Measurements from ENCODE around the gene GALNT6. TPM values are rescaled to one million over a fixed set of nuclear protein-coding genes. Genes with fewer than 3 reads are reported as not detected.
A peak's percentile ranks its signal among the peaks of the same experiment; 100 is the strongest.

The GALNT6 gene
- total and polyA plus RNA-seq, 3 donors from 2014 or later, result 1.7 to 2.8 (median 2.8) TPM

DNA sequence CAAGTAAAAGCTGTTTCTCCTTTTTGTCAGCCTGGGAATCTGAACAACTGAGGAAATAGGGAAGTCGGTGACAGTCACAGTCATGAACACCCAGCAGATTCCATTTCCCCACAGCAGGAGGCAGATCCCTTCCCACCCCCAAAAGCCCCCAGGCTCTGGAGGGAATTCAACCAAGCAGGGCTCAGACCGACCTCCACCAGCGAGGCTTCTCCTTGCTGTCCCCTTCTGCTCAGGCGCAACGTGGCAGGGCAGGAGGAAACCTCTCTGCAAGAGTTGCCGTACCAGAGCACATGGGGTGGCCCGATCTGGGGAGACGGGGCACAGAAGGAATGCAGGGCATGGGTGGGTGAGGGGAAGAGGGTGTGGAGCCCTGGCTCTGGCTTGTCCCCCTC is 319 bp downstream of the GALNT6 start:
- no peak for DNase-seq
- Histone ChIP-seq H3K36me3 (ENCODE audit: low read depth, missing control alignments) (no peaks in the 10 kb centered on the region), H3K9me3 (no peaks in the 10 kb centered on the region), H3K4me1 (no peaks in the 10 kb centered on the region), H3K4me3 (peak overlapping the region in 1 of 2 donors; percentile 60), H3K27ac (no peak overlapping the region), H3K27me3 (no peaks in the 10 kb centered on the region)
- WGBS, 2 donors, result 4 to 23% methylated on average over 4 to 8 of the region's 8 CpGs
- no peak for TF ChIP-seq POLR2A (IDR thresholded peaks at IDR 0.05)
- no peak for TF ChIP-seq CTCF (IDR thresholded peaks at IDR 0.05)
- intact Hi-C loops (cut with DNase I; ENCODE audit: low total_unique reads), result no loop called here

DNA sequence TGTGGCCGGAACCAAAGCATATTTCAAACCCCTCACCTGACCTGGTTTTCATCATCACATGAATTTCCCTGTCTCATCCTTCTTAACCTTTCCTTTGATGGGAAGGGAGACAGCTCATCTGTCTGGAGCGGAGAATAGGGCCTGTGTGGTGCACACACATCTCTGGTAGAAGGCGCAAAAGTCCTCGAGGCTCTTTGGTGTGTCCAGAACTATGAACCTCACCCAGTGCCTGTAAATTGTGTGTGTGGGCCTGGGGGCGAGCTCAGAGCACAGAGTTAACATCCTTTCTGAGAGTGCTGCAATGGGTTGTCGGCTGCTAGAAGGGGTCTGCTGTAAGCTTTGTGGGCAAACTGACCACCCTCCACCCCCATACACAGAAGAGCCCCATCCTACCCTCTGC is 749 bp downstream of the GALNT6 start:
- Histone ChIP-seq H3K4me3 (no peak overlapping the region), H3K27ac (no peak overlapping the region), H3K36me3 (ENCODE audit: low read depth, missing control alignments) (no peaks in the 10 kb centered on the region), H3K27me3 (no peaks in the 10 kb centered on the region), H3K9me3 (no peaks in the 10 kb centered on the region), H3K4me1 (no peaks in the 10 kb centered on the region)
- no peak for DNase-seq
- 76 to 82% methylated on average over 4 to 6 of the region's 6 CpGs for WGBS, 2 donors
- intact Hi-C loops (cut with DNase I; ENCODE audit: low total_unique reads), result no loop called here
- TF ChIP-seq POLR2A (IDR thresholded peaks at IDR 0.05) (no peak), CTCF (IDR thresholded peaks at IDR 0.05) (no peak)

DNA sequence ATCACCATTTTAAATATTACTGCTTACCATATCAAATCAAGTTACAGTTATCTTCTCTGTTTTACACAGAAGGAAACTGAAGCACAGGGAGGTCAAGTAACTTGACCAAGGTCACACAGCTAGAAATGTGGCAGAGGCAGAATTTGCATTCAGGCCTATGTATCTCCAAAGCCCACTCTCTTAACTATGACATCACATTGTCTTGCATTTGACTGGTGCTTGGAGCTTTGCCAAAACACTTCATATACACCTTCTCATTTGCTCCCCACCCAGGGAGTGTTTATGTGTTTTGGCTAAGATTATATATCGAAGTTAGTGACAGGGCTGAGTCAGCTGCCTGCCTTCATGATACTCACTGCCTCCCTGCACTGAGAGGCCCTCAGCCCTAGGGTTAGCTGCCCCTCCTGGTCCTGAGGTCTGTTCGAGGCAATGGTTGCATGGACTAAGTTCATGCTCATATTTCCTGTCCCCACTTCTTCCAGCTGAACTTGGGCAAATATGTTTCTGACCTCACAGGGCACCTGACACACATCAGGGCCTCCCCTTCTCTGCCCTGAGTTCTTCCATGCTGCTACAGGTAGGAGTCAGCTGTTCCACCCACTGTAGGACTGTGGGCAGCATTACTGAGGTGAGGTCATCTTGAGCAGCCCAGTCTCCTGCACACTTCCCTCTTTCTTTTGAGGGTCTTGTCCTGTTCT is 1.8 kb downstream of the GALNT6 start:
- no peak overlapping the region for H3K27ac ChIP-seq
- no peaks in the 10 kb centered on the region for H3K4me1 ChIP-seq

DNA sequence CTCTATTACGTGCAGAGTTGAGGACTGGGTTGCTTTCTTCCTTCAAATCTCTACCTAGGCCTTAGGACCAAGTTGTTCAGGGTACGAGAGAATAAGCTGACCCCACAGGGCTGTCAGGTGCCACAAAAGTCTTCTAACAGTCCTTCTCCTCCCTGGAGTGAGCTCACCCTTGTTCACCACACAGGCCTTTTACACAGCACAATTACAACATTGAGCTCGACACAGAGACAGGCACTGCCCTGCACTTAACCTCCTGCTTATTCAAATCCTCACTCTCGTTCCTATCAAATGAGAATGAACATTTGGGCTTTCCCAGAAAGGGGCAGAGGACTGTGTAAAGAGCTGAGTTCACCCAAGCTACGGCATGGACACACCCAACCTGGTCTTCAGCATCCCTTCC is 2.4 kb downstream of the GALNT6 start:
- intact Hi-C loops (cut with DNase I; ENCODE audit: low total_unique reads), result no loop called here
- no peak for TF ChIP-seq CTCF (IDR thresholded peaks at IDR 0.05)

More for the DNA sequence above, 1.8 kb downstream of the GALNT6 start:
- TF ChIP-seq CTCF (IDR thresholded peaks at IDR 0.05) (no peak), POLR2A (IDR thresholded peaks at IDR 0.05) (no peak)
- Histone ChIP-seq H3K9me3 (no peaks in the 10 kb centered on the region), H3K36me3 (ENCODE audit: low read depth, missing control alignments) (no peaks in the 10 kb centered on the region), H3K4me3 (no peak overlapping the region), H3K27me3 (no peaks in the 10 kb centered on the region)
- 81 to 88% methylated on average over 2 of the region's 2 CpGs for WGBS, 2 donors
- DNase-seq, result no peak
- intact Hi-C loops (cut with DNase I; ENCODE audit: low total_unique reads), result no loop called here

More for the DNA sequence above, 2.4 kb downstream of the GALNT6 start:
- Histone ChIP-seq H3K4me1 (no peaks in the 10 kb centered on the region), H3K27ac (no peak overlapping the region), H3K4me3 (no peak overlapping the region), H3K9me3 (no peaks in the 10 kb centered on the region), H3K27me3 (no peaks in the 10 kb centered on the region), H3K36me3 (ENCODE audit: low read depth, missing control alignments) (no peaks in the 10 kb centered on the region)
- 86 to 94% methylated on average over 5 of the region's 5 CpGs for WGBS, 2 donors
- no peak for DNase-seq

Measured in testis (tissue), 3 donors.